Endothelial cell of umbilical vein (primary cell): Measurements from ENCODE around the gene TRAF3IP1. TPM values are rescaled to one million over a fixed set of nuclear protein-coding genes. Genes with fewer than 3 reads are reported as not detected.

ENCODE experiments used
- BruUV-seq: library from RNA; stranded (reverse); fragments of 400-500 nt; replicated peaks from 2 replicates; lab custom pipeline; 2021; lab: Mats Ljungman, UMichigan
- CTCF ChIA-PET: fragments of 300-600, 350-600 bp; sonication (Branson Sonifier 250); formaldehyde crosslinking; loops from one replicate; lab custom pipeline; 2021; ENCODE audit warnings: antibody characterized with exemption, inconsistent platforms; lab: Charles Lee
- POLR2A ChIA-PET: fragments of 300-600, 350-600 bp; sonication (Branson Sonifier 250); formaldehyde crosslinking; loops from one replicate; lab custom pipeline; 2021; ENCODE audit warnings: antibody characterized with exemption, inconsistent platforms; lab: Charles Lee
- DNase-seq: peaks from one replicate; pipeline ENCODE4 v3.0.0-alpha.2; 2011; ENCODE audit warnings: low read depth, low spot score
- FAIRE-seq: peaks from 2 replicates; lab custom pipeline; 2011; peaks lifted over from hg19 to GRCh38; lab: Jason Lieb, UNC
- H2AFZ ChIP-seq: 2 replicates; pipeline ENCODE4 v1.6.0; 2012; ENCODE audit warnings: low read depth, low read length, control low read depth, inconsistent platforms
- H3K27ac ChIP-seq: 2 replicates; pipeline ENCODE4 v1.5.1; 2011; ENCODE audit warnings: low read depth, mild to moderate bottlenecking, control low read depth, low read length, moderate library complexity; ENCODE audit not compliant: insufficient read depth
- H3K27me3 ChIP-seq, 2 experiments: 2 replicates each; pipeline versions ENCODE4 v1.6.0 to v1.6.1; 2011; ENCODE audit warnings: low read length in 2 of 2, mixed read lengths in 1 of 2; ENCODE audit not compliant: control insufficient read depth in 2 of 2, insufficient read depth in 2 of 2
- H3K36me3 ChIP-seq, 2 experiments: 2 replicates in 1 of 2; 3 replicates in 1 of 2; pipeline ENCODE4 v1.5.1; 2011; ENCODE audit warnings: low read length in 2 of 2, mild to moderate bottlenecking in 1 of 2, moderate library complexity in 1 of 2; ENCODE audit not compliant: control insufficient read depth in 2 of 2, insufficient read depth in 2 of 2; ENCODE audit errors: extremely low read depth in 1 of 2
- H3K4me1 ChIP-seq: 3 replicates; pipeline ENCODE4 v1.5.1; 2011; ENCODE audit warnings: mild to moderate bottlenecking, low read length; ENCODE audit not compliant: control insufficient read depth, insufficient read depth; ENCODE audit errors: extremely low read depth
- H3K4me2 ChIP-seq: 2 replicates; pipeline ENCODE4 v1.6.1; 2011; ENCODE audit warnings: low read length, control low read depth, mixed read lengths; ENCODE audit not compliant: insufficient read depth
- H3K4me3 ChIP-seq, 3 experiments: fragments of 200-600 bp in 1 of 3; sonication (generic), shearing (Covaris generic) in 1 of 3; replicated peaks in 1 of 3; 2 replicates each; pipeline ENCODE4 v1.5.1; 2011 to 2016; ENCODE audit warnings: control low read depth in 3 of 3, low read length in 3 of 3, mild to moderate bottlenecking in 2 of 3, inconsistent platforms in 1 of 3, low read depth in 1 of 3, moderate library complexity in 1 of 3; ENCODE audit not compliant: insufficient read depth in 1 of 3
- H3K79me2 ChIP-seq: 2 replicates; pipeline ENCODE4 v1.6.0; 2012; ENCODE audit warnings: low read length, inconsistent platforms; ENCODE audit not compliant: control insufficient read depth, insufficient read depth
- H3K9ac ChIP-seq: replicated peaks from 2 replicates; pipeline ENCODE3; 2011; ENCODE audit warnings: low read length, control low read depth; ENCODE audit not compliant: insufficient read depth; ENCODE audit errors: extremely low read depth
- H3K9me1 ChIP-seq: replicated peaks from 3 replicates; pipeline ENCODE4 v1.6.0; 2011; ENCODE audit warnings: mild to moderate bottlenecking, low read length; ENCODE audit not compliant: control insufficient read depth, insufficient read depth; ENCODE audit errors: extremely low read depth
- H3K9me3 ChIP-seq: replicated peaks from 2 replicates; pipeline ENCODE4 v1.5.1; 2012; ENCODE audit warnings: low read length, inconsistent platforms; ENCODE audit not compliant: control insufficient read depth, insufficient read depth
- H4K20me1 ChIP-seq: replicated peaks from 2 replicates; pipeline ENCODE3; 2011; ENCODE audit warnings: mild to moderate bottlenecking, low read length; ENCODE audit not compliant: control insufficient read depth, insufficient read depth; ENCODE audit errors: extremely low read depth
- EZH2 ChIP-seq: IDR thresholded peaks from 2 replicates; pipeline ENCODE4 v1.6.1; 2012; ENCODE audit warnings: borderline replicate concordance, low read depth, mild to moderate bottlenecking, moderate library complexity, low read length, inconsistent platforms; ENCODE audit not compliant: severe bottlenecking
- FOS ChIP-seq: IDR thresholded peaks from 2 replicates; pipeline ENCODE4 v1.6.1; 2011; ENCODE audit warnings: mild to moderate bottlenecking, low read length, moderate library complexity, borderline replicate concordance; ENCODE audit not compliant: insufficient read depth
- GATA2 ChIP-seq: IDR thresholded peaks from 2 replicates; pipeline ENCODE4 v1.7.0; 2011; ENCODE audit warnings: low read depth, mild to moderate bottlenecking, moderate library complexity, mixed read lengths, low read length; ENCODE audit not compliant: insufficient read length, insufficient read depth
- JUN ChIP-seq: IDR thresholded peaks from 2 replicates; pipeline ENCODE4 v1.6.1; 2011; ENCODE audit warnings: borderline replicate concordance, low read depth; ENCODE audit not compliant: insufficient read length, insufficient read depth
- MYC ChIP-seq: IDR thresholded peaks from one replicate; pipeline ENCODE4 v1.6.1; 2011; ENCODE audit warnings: mild to moderate bottlenecking, low read depth, low read length
- POLR2A ChIP-seq: IDR thresholded peaks from 2 replicates; pipeline ENCODE4 v1.6.1; 2012; ENCODE audit warnings: low read depth, mild to moderate bottlenecking, control low read depth, low read length
- POLR2AphosphoS5 ChIP-seq: IDR thresholded peaks from 2 replicates; pipeline ENCODE4 v1.6.1; 2012; ENCODE audit warnings: low read depth, mild to moderate bottlenecking, control low read depth, low read length, moderate library complexity; ENCODE audit not compliant: insufficient read depth
- dilution Hi-C: fragments of 300-500 bp; cut with MboI; formaldehyde crosslinking; loops from one replicate; pipeline ENCODE4 v1.15.0; 2019; ENCODE audit warnings: low sequenced_read_pairs; ENCODE audit not compliant: extremely low pct_ligation_motif_present
- intact Hi-C: fragments of 100-400 bp; cut with micrococcal nuclease; formaldehyde crosslinking; loops from one replicate; pipeline ENCODE4 v1.10.0; 2022
- polyA plus RNA-seq, 4 experiments: library from polyadenylated mRNA; depleted of rRNA in 3 of 4; stranded (reverse) in 3 of 4; unstranded in 1 of 4; fragments of >200 nt; gene quantifications; 2 replicates each; pipeline versions ENCODE4 v1.2.1 to v1.2.3, GENCODE V29; 2011 to 2012; ENCODE audit warnings: missing spikeins in 1 of 4
- total RNA-seq: library from RNA; stranded (reverse); gene quantifications from 2 replicates; pipeline ENCODE4 v1.2.3, GENCODE V29; 2021
- TF ChIP-seq, protein P1 (sequence below), 2 donors: IDR thresholded peaks; 1 replicate in 1 of 2; 2 replicates in 1 of 2; pipeline ENCODE4 v1.5.1; 2011; ENCODE audit warnings: low read length in 2 of 2, mild to moderate bottlenecking in 2 of 2, moderate library complexity in 2 of 2, control low read depth in 1 of 2, inconsistent platforms in 1 of 2, low read depth in 1 of 2; ENCODE audit not compliant: insufficient read depth in 1 of 2; ENCODE audit errors: extremely low read depth in 1 of 2
- TF ChIP-seq, protein P2 (sequence below): IDR thresholded peaks from 2 replicates; pipeline ENCODE4 v1.6.1; 2011; ENCODE audit not compliant: insufficient read depth, insufficient read length

Gene TRAF3IP1
- total and polyA plus RNA-seq, 2 donors (not counting 3 experiments of a cell fraction or from before 2014, with no cell fraction given), result 3.4 to 15.9 TPM

GRCh38 chr2:238425505-238425978 lies 105.2 kb downstream of the TRAF3IP1 start:
- DNase-seq, result no peak
- dilution Hi-C loops, result no loop called here
- peaks cover 21% of the 10 kb centered on the region for H3K4me1 ChIP-seq

More at GRCh38 chr2:238425505-238425978, 105.2 kb downstream of the TRAF3IP1 start:
- FAIRE-seq, result no peak
- TF ChIP-seq POLR2A, result no peak
- no peak for TF ChIP-seq POLR2AphosphoS5
- TF ChIP-seq GATA2, result no peak
- TF ChIP-seq MYC, result no peak
- no peak for TF ChIP-seq JUN
- TF ChIP-seq, protein P1, sequence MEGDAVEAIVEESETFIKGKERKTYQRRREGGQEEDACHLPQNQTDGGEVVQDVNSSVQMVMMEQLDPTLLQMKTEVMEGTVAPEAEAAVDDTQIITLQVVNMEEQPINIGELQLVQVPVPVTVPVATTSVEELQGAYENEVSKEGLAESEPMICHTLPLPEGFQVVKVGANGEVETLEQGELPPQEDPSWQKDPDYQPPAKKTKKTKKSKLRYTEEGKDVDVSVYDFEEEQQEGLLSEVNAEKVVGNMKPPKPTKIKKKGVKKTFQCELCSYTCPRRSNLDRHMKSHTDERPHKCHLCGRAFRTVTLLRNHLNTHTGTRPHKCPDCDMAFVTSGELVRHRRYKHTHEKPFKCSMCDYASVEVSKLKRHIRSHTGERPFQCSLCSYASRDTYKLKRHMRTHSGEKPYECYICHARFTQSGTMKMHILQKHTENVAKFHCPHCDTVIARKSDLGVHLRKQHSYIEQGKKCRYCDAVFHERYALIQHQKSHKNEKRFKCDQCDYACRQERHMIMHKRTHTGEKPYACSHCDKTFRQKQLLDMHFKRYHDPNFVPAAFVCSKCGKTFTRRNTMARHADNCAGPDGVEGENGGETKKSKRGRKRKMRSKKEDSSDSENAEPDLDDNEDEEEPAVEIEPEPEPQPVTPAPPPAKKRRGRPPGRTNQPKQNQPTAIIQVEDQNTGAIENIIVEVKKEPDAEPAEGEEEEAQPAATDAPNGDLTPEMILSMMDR (IDR thresholded peaks at IDR 0.05; ENCODE audit: extremely low read depth in 1 of 2, insufficient read depth in 1 of 2, low read depth in 1 of 2, low read length in 2 of 2), result no peak
- TF ChIP-seq, protein P2, sequence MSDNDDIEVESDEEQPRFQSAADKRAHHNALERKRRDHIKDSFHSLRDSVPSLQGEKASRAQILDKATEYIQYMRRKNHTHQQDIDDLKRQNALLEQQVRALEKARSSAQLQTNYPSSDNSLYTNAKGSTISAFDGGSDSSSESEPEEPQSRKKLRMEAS, result no peak
- TF ChIP-seq EZH2, result no peak
- TF ChIP-seq FOS, result no peak
- Histone ChIP-seq H3K79me2 (peaks cover 32% of the 10 kb centered on the region), H3K4me2 (no peak overlapping the region), H4K20me1 (no peaks in the 10 kb centered on the region), H3K27me3 (no peaks in the 10 kb centered on the region), H3K9me1 (no peaks in the 10 kb centered on the region), H3K9me3 (no peaks in the 10 kb centered on the region), H3K36me3 (no peaks in the 10 kb centered on the region), H3K9ac (no peak overlapping the region), H2AFZ (no peak overlapping the region), H3K27ac (no peak overlapping the region), H3K4me3 (no peak overlapping the region)
- CTCF ChIA-PET, result interaction anchor here (0.8 kb wide), 1 partner anchor 36 kb away, joined by 3 read pairs; no protein-coding TSS in a partner anchor
- POLR2A ChIA-PET, result no interaction called here
- intact Hi-C loops, result loop anchor here (10.0 kb wide), 1 partner anchor 171 kb away; no protein-coding TSS in a partner anchor
- BruUV-seq, result no TSS peak
